ENCODE data around the gene ZKSCAN2.
A peak's percentile ranks its signal among the peaks of the same experiment; 100 is the strongest.

Gene ZKSCAN2

GRCh38 chr16:25258861-25259179, 1.2 kb upstream of the ZKSCAN2 start:
- ChIA-PET POLR2A (ENCODE audit: low non-redundant PET) (no interaction called here), CTCF (no interaction called here)
- no peak for TF ChIP-seq CTCF (conservative IDR thresholded peaks at IDR 0.05; ENCODE audit: low read depth)
- DNase-seq (ENCODE audit: low spot score): no peak
- peak overlapping the region; percentile 96 for H3K27ac ChIP-seq

DNA sequence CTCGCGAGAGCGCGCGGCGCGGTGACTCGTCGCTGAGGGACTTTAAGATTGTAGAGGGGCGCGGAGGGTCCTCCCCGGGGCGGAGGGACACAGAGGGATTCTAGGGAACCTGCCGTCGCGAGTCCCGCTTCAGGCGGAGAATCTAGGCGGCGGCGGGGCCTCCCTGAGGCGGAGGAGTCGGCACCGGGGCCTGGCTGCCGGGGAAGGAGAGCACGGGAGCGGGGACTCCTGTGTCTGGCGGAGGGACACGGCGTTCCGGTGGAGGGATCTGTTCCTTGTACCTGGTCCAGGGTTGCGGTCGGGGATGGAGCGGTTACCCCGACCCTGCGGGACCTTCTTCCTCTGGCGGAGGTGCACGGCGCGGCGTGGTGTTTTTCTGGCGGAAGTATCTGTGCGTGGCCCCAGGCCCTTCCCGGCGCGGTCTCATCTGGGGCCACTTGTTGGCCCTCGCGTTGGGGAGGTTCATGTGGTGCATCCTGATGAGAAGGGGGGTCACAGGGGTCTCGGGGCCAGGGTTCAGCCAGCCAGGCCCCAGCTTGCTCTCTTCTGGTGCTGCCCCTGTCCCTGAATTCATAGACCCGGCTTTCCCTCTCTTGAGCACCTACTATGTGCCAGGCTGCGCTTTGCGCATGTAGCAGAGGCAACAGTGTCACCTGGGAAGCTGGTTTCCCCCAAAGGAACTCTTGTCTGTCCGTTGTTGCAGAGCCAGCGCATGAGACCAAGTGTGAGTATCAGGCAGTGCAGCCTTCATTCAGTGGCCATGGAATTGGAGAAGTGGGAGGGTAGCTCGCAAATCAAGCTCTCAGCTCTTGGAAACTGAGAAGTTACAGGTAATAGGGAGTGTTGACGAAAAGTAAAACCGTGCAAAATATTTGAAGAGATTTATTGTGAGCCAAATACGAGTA, 563 bp upstream of the ZKSCAN2 start:
- TF ChIP-seq CTCF (conservative IDR thresholded peaks at IDR 0.05; ENCODE audit: low read depth): no peak
- POLR2A ChIA-PET (ENCODE audit: low non-redundant PET): no interaction called here
- DNase-seq (ENCODE audit: low spot score): peak; percentile 69
- CTCF ChIA-PET: interaction anchor here (0.7 kb wide), 1 partner anchor 219 kb away, joined by 3 read pairs; no protein-coding TSS in a partner anchor
- H3K27ac ChIP-seq: peak overlapping the region; percentile 96

GRCh38 chr16:25256695-25257469, 763 bp downstream of the ZKSCAN2 start:
- POLR2A ChIA-PET (ENCODE audit: low non-redundant PET): no interaction called here
- CTCF ChIA-PET: no interaction called here
- TF ChIP-seq CTCF (conservative IDR thresholded peaks at IDR 0.05; ENCODE audit: low read depth): no peak
- H3K27ac ChIP-seq: peak overlapping the region; percentile 96
- DNase-seq (ENCODE audit: low spot score): peak; percentile 14

DNA sequence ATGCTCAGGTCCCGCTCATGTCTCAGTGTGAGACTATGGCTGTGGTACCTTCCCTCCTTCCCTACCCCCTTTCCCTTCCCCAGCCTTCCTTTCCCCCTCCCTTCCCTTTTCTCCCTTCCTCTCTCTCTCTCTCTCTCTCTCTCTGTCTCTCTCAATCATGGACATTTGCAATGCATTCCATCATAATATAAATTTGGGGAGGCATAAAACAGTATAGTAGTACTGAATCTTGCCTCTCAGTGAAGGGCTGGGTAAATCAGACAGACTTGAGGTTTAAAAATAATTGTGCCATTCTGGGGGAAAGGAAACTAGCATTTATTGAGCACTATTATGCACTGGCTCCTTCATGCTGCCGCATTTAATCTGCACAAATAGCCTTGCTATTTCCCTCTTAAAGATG, 4.3 kb downstream of the ZKSCAN2 start:
- no peak for TF ChIP-seq CTCF (conservative IDR thresholded peaks at IDR 0.05; ENCODE audit: low read depth)
- CTCF ChIA-PET: no interaction called here
- H3K27ac ChIP-seq: no peak overlapping the region
- no peak for DNase-seq (ENCODE audit: low spot score)
- POLR2A ChIA-PET (ENCODE audit: low non-redundant PET): no interaction called here

DNA sequence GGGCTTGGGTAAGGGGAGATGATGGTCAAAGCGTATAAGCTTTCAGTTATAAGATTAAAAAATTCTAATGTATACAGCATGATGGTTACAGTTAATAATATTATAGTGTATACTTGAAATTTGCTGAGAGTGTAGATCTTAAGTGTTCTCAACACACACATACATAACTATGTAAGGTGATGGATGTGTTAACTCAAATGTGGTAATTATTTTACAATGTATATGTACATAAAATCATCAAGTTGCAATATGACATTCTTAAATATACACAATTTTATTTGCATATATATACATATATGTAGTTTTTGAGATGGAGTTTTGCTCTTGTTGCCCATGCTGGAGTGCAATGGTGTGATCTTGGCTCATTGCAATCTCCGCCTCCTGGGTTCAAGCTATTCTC, 7.2 kb downstream of the ZKSCAN2 start:
- ChIA-PET CTCF (no interaction called here), POLR2A (ENCODE audit: low non-redundant PET) (no interaction called here)
- TF ChIP-seq CTCF (conservative IDR thresholded peaks at IDR 0.05; ENCODE audit: low read depth): no peak
- DNase-seq (ENCODE audit: low spot score): no peak
- H3K27ac ChIP-seq: no peak overlapping the region

DNA sequence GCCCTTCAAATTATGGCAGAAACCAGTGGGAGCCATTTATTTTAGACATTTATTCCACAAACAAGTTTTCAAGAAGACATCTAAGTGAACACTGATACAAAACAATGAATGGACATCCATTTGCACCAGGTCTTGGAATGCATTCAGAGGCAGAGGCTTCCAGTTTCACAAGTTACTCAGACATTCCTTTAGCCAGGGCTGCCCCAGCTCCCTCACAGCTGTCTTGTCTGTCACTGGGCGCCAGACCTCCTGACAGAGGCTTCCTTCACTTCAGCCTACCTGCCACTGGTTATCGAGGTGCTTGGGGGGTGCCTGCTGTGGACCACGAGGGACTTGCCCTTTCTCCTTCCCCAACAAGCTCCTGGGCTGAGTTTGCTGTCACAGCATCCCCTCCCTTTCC, 21.7 kb downstream of the ZKSCAN2 start:
- CTCF ChIA-PET: no interaction called here
- H3K27ac ChIP-seq: no peak overlapping the region
- TF ChIP-seq CTCF (conservative IDR thresholded peaks at IDR 0.05; ENCODE audit: low read depth): no peak
- no peak for DNase-seq (ENCODE audit: low spot score)
- POLR2A ChIA-PET (ENCODE audit: low non-redundant PET): no interaction called here
